Naive thymus-derived CD8-positive, alpha-beta T cell (primary cell): ENCODE data around the gene KIF1A. TPM values are rescaled to one million over a fixed set of nuclear protein-coding genes. Genes with fewer than 3 reads are reported as not detected.
A peak's percentile ranks its signal among the peaks of the same experiment; 100 is the strongest.
"Not testable (repeated sequence)": the region's sequence is repeated elsewhere in the genome, so short reads cannot be mapped to it uniquely, and the experiment has no call there.

Source experiments
- ATAC-seq, 2 donors: fragments of 150-1000 bp; cut with Tn5 transposase in 1 of 2; sonication (Bioruptor Pico), chemical (Tn5 transposase) in 1 of 2; 1 replicate in 1 of 2; 2 replicates in 1 of 2; pipeline ENCODE4 v1.10.0; 2021; ENCODE audit warnings: mild to moderate bottlenecking in 2 of 2, moderate library complexity in 2 of 2
- POLR2A ChIA-PET: fragments of 350-600 bp; sonication (Branson Sonifier 250); formaldehyde crosslinking; loops from one replicate; lab custom pipeline; 2021; ENCODE audit warnings: antibody characterized with exemption; lab: Charles Lee
- DNase-seq, 10 donors: peaks; one replicate each; pipeline versions ENCODE4 v3.0.0 to v3.0.0-alpha.2; 2020 to 2022
- H3K27ac Mint-ChIP-seq, 10 donors: one replicate each; pipeline ENCODE4 v1.8.0; 2020 to 2022; ENCODE audit warnings: mild to moderate bottlenecking in 10 of 10, mixed read lengths in 10 of 10, moderate library complexity in 4 of 10, inconsistent platforms in 1 of 10
- H3K27me3 Mint-ChIP-seq, 5 donors: one replicate each; pipeline ENCODE4 v1.8.0; 2021 to 2022; ENCODE audit warnings: mixed read lengths in 5 of 5
- H3K36me3 Mint-ChIP-seq, 3 donors: one replicate each; pipeline ENCODE4 v1.8.0; 2020 to 2022; ENCODE audit warnings: mixed read lengths in 3 of 3, mild to moderate bottlenecking in 2 of 3, inconsistent platforms in 1 of 3
- H3K4me1 Mint-ChIP-seq, 4 donors: one replicate each; pipeline ENCODE4 v1.8.0; 2021 to 2022; ENCODE audit warnings: mixed read lengths in 4 of 4
- H3K4me3 Mint-ChIP-seq, 10 donors: one replicate each; pipeline ENCODE4 v1.8.0; 2020 to 2022; ENCODE audit warnings: mild to moderate bottlenecking in 10 of 10, mixed read lengths in 10 of 10, moderate library complexity in 6 of 10, inconsistent platforms in 1 of 10
- H3K9me3 Mint-ChIP-seq, 9 donors: one replicate each; pipeline ENCODE4 v1.8.0; 2020 to 2022; ENCODE audit warnings: mixed read lengths in 9 of 9, mild to moderate bottlenecking in 3 of 9, inconsistent platforms in 1 of 9, moderate library complexity in 1 of 9
- polyA plus RNA-seq, 3 donors: library from polyadenylated mRNA; unstranded; fragments of 300-500 nt; fragmentation: Illumina TruSeq; gene quantifications; one replicate each; pipeline ENCODE4 v1.2.3, GENCODE V29; 2021
- total RNA-seq, 8 experiments: library from RNA in 2 of 8; stranded (reverse) in 2 of 8; gene quantifications; one replicate each; pipeline ENCODE4 v1.2.3 and lab custom pipeline; 2021 to 2026

KIF1A gene
- total and polyA plus RNA-seq, 5 experiments from 2014 or later = 0.10 TPM; not detected in 4

- H3K9me3 Mint-ChIP-seq, DNase-seq, H3K36me3 Mint-ChIP-seq, H3K27me3 Mint-ChIP-seq, POLR2A ChIA-PET: not testable (repeated sequence)
- H3K4me3 Mint-ChIP-seq = peak overlapping the region; percentile 29 to 77 (median 61)
- peaks cover 0 to 15% (median 9%) of the 10 kb centered on the region in 4 donors for H3K4me1 Mint-ChIP-seq
- H3K27ac Mint-ChIP-seq = peak overlapping the region in 9 of 10 donors; percentile 14 to 78 (median 62)
- peak in 1 of 2 donors; percentile 35 for ATAC-seq
Observed at GRCh38 chr2:240683980-240684728, 135.9 kb downstream of the KIF1A start.

- POLR2A ChIA-PET = interaction anchor here (0.5 kb wide), 1 partner anchor 1015 kb away, joined by 5 read pairs; no protein-coding TSS in a partner anchor
- peak; percentile 79 to 83 for ATAC-seq
- DNase-seq, H3K9me3 Mint-ChIP-seq, H3K27me3 Mint-ChIP-seq, H3K36me3 Mint-ChIP-seq: not testable (repeated sequence)
- Mint-ChIP-seq H3K27ac (peak overlapping the region in 7 of 10 donors; percentile 14 to 81 (median 55)), H3K4me1 (peaks cover 0 to 15% (median 9%) of the 10 kb centered on the region in 4 donors), H3K4me3 (peak overlapping the region in 9 of 10 donors; percentile 24 to 77 (median 62))
Observed at GRCh38 chr2:240683329-240683979, 136.6 kb downstream of the KIF1A start.

GRCh38 chr2:240682431-240683224 lies 137.4 kb downstream of the KIF1A start, which contains the start of gene AQP12B:
Gene AQP12B, minus strand, starts transcription at chr2:240682885. Its CDS starts 48 bp downstream, at chr2:240682837.
- not testable (repeated sequence) for H3K36me3 Mint-ChIP-seq, ATAC-seq, H3K27me3 Mint-ChIP-seq, H3K9me3 Mint-ChIP-seq, DNase-seq
- POLR2A ChIA-PET = interaction anchor here (0.5 kb wide), 1 partner anchor 1016 kb away, joined by 5 read pairs; no protein-coding TSS in a partner anchor
- Mint-ChIP-seq H3K4me1 (peaks cover 0 to 15% (median 9%) of the 10 kb centered on the region in 4 donors), H3K4me3 (peak within 1 kb of the TSS in 8 of 10 donors; percentile 24 to 77 (median 64)), H3K27ac (peak within 1 kb of the TSS in 5 of 10 donors; percentile 40 to 81 (median 55))

GRCh38 chr2:240680185-240680584 lies 139.8 kb downstream of the KIF1A start:
- not testable (repeated sequence) for DNase-seq, H3K27me3 Mint-ChIP-seq

GRCh38 chr2:240678909-240679308 lies 141.1 kb downstream of the KIF1A start:
- H3K9me3 Mint-ChIP-seq, POLR2A ChIA-PET, H3K4me3 Mint-ChIP-seq, DNase-seq, H3K4me1 Mint-ChIP-seq, H3K27ac Mint-ChIP-seq, H3K27me3 Mint-ChIP-seq, ATAC-seq, H3K36me3 Mint-ChIP-seq: not testable (repeated sequence)

More at GRCh38 chr2:240680185-240680584, 139.8 kb downstream of the KIF1A start:
- H3K36me3 Mint-ChIP-seq, H3K4me3 Mint-ChIP-seq, H3K27ac Mint-ChIP-seq, H3K9me3 Mint-ChIP-seq, ATAC-seq, POLR2A ChIA-PET, H3K4me1 Mint-ChIP-seq: not testable (repeated sequence)

GRCh38 chr2:240678043-240678442 lies 142.0 kb downstream of the KIF1A start:
- H3K4me3 Mint-ChIP-seq, H3K9me3 Mint-ChIP-seq, DNase-seq, ATAC-seq, H3K36me3 Mint-ChIP-seq, POLR2A ChIA-PET, H3K27ac Mint-ChIP-seq, H3K4me1 Mint-ChIP-seq: not testable (repeated sequence)
- H3K27me3 Mint-ChIP-seq = peaks cover 0 to 13% (median 4%) of the 10 kb centered on the region in 5 donors

GRCh38 chr2:240675345-240675744 lies 144.7 kb downstream of the KIF1A start:
- H3K36me3 Mint-ChIP-seq, ATAC-seq, H3K4me3 Mint-ChIP-seq, POLR2A ChIA-PET, H3K9me3 Mint-ChIP-seq, H3K4me1 Mint-ChIP-seq, DNase-seq, H3K27ac Mint-ChIP-seq: not testable (repeated sequence)
- peaks cover 4 to 19% (median 10%) of the 10 kb centered on the region in 5 donors for H3K27me3 Mint-ChIP-seq

GRCh38 chr2:240674461-240675184 lies 145.4 kb downstream of the KIF1A start:
- peak in 1 of 10 donors; percentile 47 for DNase-seq
- ATAC-seq, POLR2A ChIA-PET: not testable (repeated sequence)

GRCh38 chr2:240672701-240673190 lies 147.3 kb downstream of the KIF1A start:
- DNase-seq (peak in 1 of 10 donors; percentile 28), ATAC-seq (no peak)
- no peaks in the 10 kb centered on the region for H3K9me3 Mint-ChIP-seq
- H3K4me1 Mint-ChIP-seq = peaks cover 0 to 3% (median 0%) of the 10 kb centered on the region in 4 donors
- POLR2A ChIA-PET = no interaction called here
- no peak overlapping the region for H3K4me3 Mint-ChIP-seq
- H3K27ac Mint-ChIP-seq = no peak overlapping the region
- no peaks in the 10 kb centered on the region for H3K36me3 Mint-ChIP-seq
- H3K27me3 Mint-ChIP-seq = peaks cover 4 to 23% (median 13%) of the 10 kb centered on the region in 5 donors

More at GRCh38 chr2:240674461-240675184, 145.4 kb downstream of the KIF1A start:
- not testable (repeated sequence) for H3K4me1 Mint-ChIP-seq, H3K4me3 Mint-ChIP-seq, H3K36me3 Mint-ChIP-seq, H3K9me3 Mint-ChIP-seq
- Mint-ChIP-seq H3K27ac (peak overlapping the region in 1 of 10 donors; percentile 48), H3K27me3 (peaks cover 4 to 19% (median 10%) of the 10 kb centered on the region in 5 donors)

GRCh38 chr2:240672076-240672700 lies 147.8 kb downstream of the KIF1A start:
- Mint-ChIP-seq H3K9me3 (peaks cover 0 to under 1% (median 0%) of the 10 kb centered on the region in 9 donors), H3K4me3 (no peak overlapping the region), H3K27me3 (peaks cover 4 to 24% (median 18%) of the 10 kb centered on the region in 5 donors), H3K36me3 (no peaks in the 10 kb centered on the region), H3K4me1 (peaks cover 0 to 3% (median 0%) of the 10 kb centered on the region in 4 donors), H3K27ac (no peak overlapping the region)
- peak in 1 of 10 donors; percentile 55 for DNase-seq
- POLR2A ChIA-PET = no interaction called here
- no peak for ATAC-seq

GRCh38 chr2:240670950-240671349 lies 149.1 kb downstream of the KIF1A start:
- peaks cover 0 to 5% (median 0%) of the 10 kb centered on the region in 3 donors for H3K36me3 Mint-ChIP-seq
- H3K27me3 Mint-ChIP-seq = peaks cover 4 to 36% (median 23%) of the 10 kb centered on the region in 5 donors
- DNase-seq (no peak), ATAC-seq (no peak)
- H3K27ac Mint-ChIP-seq = no peak overlapping the region
- no peak overlapping the region for H3K4me3 Mint-ChIP-seq
- POLR2A ChIA-PET = no interaction called here
- peaks cover 0 to 3% (median 0%) of the 10 kb centered on the region in 4 donors for H3K4me1 Mint-ChIP-seq
- H3K9me3 Mint-ChIP-seq = peaks cover 0 to 5% (median 3%) of the 10 kb centered on the region in 9 donors
